Fibroblast of skin of abdomen (primary cell): ENCODE measurements around the gene SPRR2B.
"Not testable (repeated sequence)": the region's sequence is repeated elsewhere in the genome, so short reads cannot be mapped to it uniquely, and the experiment has no call there.

Experiments used
- DNase-seq: peaks from one replicate; pipeline ENCODE4 v3.0.0-alpha.2; 2013

Gene SPRR2B

GRCh38 chr1:153032677-153033308 is 38.6 kb downstream of the SPRR2B start:
- peak; percentile 37 for DNase-seq

GRCh38 chr1:153032073-153032472 is 39.3 kb downstream of the SPRR2B start:
- no peak for DNase-seq

GRCh38 chr1:153030895-153031294 is 40.5 kb downstream of the SPRR2B start, which contains the start of gene SPRR1B:
SPRR1B (plus strand) TSS chr1:153031203; CDS start chr1:153032346, 1,143 bp downstream.
- no peak for DNase-seq

- DNase-seq, result no peak
These were observed 42.6 kb downstream of the SPRR2B start for GRCh38 chr1:153028766-153029165.

- DNase-seq, result no peak
These were observed 45.6 kb downstream of the SPRR2B start for GRCh38 chr1:153025797-153026196.

GRCh38 chr1:153024413-153024812 is 47.0 kb downstream of the SPRR2B start:
- DNase-seq, result no peak

- no peak for DNase-seq
These were observed 48.3 kb downstream of the SPRR2B start for GRCh38 chr1:153023109-153023508.

- not testable (repeated sequence) for DNase-seq
These were observed 49.1 kb downstream of the SPRR2B start for GRCh38 chr1:153022340-153022739.

- DNase-seq, result not testable (repeated sequence)
These were observed 49.6 kb downstream of the SPRR2B start for GRCh38 chr1:153021829-153022228.
